ENCODE results near the gene KIDINS220. TPM values are rescaled to one million over a fixed set of nuclear protein-coding genes. Genes with fewer than 3 reads are reported as not detected.

KIDINS220 gene
- total RNA-seq, 1 donor = 89.7 TPM

DNA sequence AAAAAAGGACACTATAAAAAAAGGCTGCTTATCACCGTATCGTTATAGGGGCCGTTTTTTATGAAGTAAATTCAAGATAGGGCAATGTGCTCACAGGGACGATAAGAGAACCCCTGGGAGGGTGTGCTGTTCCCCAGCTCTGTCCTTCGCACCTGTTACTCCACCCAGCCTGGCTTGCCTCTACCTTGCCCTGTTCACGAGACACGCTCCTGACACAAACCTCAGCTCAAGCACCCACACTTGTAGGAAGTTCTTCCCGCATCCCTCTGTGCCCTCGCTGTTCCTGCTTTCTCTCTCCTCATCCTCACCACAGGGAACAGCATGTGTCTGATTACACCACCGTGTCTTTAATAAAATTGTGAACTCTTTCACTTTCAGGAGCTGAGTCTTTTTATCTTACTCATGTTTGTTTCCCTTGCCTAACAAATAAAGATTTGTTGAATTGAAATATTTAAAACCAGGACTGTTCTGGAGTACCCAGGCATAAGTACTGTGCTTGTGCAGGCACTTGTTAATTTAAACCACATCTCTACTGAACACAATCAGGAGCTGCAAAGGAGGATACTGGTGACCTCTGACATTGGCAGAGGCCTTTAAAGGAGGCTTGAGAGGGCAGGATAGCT is 26.0 kb upstream of the KIDINS220 start:
- DNase-seq (ENCODE audit: low read depth) = no peak
- H3K4me3 ChIP-seq (ENCODE audit: low read depth, low read length) = no peak overlapping the region
- TF ChIP-seq, protein P1, sequence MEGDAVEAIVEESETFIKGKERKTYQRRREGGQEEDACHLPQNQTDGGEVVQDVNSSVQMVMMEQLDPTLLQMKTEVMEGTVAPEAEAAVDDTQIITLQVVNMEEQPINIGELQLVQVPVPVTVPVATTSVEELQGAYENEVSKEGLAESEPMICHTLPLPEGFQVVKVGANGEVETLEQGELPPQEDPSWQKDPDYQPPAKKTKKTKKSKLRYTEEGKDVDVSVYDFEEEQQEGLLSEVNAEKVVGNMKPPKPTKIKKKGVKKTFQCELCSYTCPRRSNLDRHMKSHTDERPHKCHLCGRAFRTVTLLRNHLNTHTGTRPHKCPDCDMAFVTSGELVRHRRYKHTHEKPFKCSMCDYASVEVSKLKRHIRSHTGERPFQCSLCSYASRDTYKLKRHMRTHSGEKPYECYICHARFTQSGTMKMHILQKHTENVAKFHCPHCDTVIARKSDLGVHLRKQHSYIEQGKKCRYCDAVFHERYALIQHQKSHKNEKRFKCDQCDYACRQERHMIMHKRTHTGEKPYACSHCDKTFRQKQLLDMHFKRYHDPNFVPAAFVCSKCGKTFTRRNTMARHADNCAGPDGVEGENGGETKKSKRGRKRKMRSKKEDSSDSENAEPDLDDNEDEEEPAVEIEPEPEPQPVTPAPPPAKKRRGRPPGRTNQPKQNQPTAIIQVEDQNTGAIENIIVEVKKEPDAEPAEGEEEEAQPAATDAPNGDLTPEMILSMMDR (IDR thresholded peaks at IDR 0.05; ENCODE audit: insufficient read depth, low read length) = no peak

DNA sequence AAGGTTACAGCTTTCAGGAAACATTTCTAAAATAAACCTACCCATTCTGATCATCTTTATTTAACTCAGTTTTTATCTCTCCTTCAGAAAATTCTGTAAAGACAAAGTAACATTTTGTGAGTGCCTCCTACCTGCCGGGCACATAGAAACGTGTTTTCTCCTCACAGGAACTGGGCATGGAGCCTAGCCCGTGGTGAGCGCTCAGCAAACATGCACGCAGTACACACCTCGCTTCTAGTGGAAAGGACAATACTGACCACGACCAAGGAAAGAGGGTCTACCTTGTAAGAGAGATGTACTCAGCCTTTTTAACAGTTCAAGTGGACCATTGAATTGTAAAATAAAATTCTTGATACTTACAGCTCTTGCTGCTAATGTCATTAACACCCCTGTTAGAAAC is 24.8 kb upstream of the KIDINS220 start:
- TF ChIP-seq, protein P1 (IDR thresholded peaks at IDR 0.05; ENCODE audit: insufficient read depth, low read length) = no peak
- DNase-seq (ENCODE audit: low read depth) = no peak
- no peak overlapping the region for H3K4me3 ChIP-seq (ENCODE audit: low read depth, low read length)

DNA sequence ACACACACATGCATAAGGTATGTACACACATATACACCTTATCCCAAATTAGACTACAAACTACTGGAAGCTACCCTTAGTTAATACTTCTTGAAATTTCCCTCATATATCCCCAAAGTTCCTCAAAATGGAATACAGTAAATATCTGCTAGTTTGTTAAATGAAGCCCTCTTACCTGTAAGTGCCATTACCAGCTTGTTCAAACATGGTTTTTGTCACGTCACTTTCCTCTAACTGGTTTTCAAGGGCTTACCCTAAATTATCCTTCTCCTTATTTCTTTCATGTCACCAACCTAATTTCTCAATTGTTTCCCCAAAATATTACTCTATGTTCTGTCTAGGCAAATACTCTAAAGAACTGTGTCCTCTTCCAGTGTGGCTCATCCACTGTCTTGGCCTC is 24.4 kb upstream of the KIDINS220 start:
- no peak overlapping the region for H3K4me3 ChIP-seq (ENCODE audit: low read depth, low read length)
- TF ChIP-seq, protein P1 (IDR thresholded peaks at IDR 0.05; ENCODE audit: insufficient read depth, low read length) = no peak
- no peak for DNase-seq (ENCODE audit: low read depth)

DNA sequence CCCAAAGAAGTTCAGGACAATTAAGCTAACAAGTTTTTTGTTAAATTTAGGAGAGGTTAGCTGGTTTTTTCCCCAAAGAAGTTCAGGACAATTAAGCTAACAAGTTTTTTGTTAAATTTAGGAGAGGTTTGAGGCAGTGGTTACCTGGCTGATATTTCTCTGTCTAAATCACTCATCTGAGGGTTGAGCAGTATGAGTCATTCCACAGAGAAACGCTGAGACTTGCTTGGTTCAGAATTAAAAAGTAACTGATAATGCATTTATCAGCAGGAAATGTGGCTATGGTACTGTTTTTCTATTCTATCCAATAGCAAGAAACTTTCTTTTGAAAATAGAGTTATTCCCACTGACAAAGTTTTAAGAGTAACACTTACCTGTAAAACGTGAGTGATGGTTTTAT is 22.8 kb upstream of the KIDINS220 start:
- DNase-seq (ENCODE audit: low read depth) = no peak
- TF ChIP-seq, protein P1 (IDR thresholded peaks at IDR 0.05; ENCODE audit: insufficient read depth, low read length) = no peak
- no peak overlapping the region for H3K4me3 ChIP-seq (ENCODE audit: low read depth, low read length)

DNA sequence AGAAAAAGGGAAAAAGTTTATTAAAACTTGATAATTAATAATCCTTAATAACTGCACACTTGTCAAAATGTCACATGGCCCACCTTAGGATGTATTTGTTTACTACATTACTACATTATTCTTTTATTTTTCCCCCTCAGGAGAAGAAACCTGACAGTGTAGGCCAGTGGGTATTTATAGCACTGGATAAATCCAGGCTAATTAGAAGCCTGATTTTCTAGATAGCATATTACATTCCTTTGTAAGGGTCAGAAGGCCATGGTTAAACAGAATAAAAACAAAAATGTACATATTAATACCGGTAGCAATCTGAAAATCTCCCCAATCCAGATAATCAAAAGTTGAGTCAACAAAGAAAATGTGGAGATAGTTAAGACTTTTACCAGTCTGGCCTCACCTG is 21.5 kb upstream of the KIDINS220 start:
- no peak overlapping the region for H3K4me3 ChIP-seq (ENCODE audit: low read depth, low read length)
- TF ChIP-seq, protein P1 (IDR thresholded peaks at IDR 0.05; ENCODE audit: insufficient read depth, low read length) = no peak
- no peak for DNase-seq (ENCODE audit: low read depth)

DNA sequence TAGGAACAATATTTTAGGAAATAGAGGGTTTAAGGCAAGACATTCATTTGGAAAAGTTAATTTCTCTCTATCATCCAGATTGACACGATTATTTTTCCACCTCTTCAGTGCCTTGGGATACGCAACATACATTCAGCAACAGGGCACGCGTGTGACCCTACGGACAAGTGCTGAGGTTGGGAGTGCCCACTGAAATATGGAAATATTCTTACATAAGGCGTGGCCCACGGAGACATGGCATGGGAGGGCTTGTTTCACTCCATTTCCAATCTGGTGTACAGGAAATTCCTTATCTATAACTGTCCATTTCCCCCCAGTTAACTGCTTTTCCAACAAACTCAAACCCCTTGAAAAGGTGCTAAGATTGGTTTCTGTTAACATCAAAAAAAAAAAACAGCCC is 20.9 kb upstream of the KIDINS220 start:
- DNase-seq (ENCODE audit: low read depth) = no peak
- no peak overlapping the region for H3K4me3 ChIP-seq (ENCODE audit: low read depth, low read length)
- TF ChIP-seq, protein P1 (IDR thresholded peaks at IDR 0.05; ENCODE audit: insufficient read depth, low read length) = no peak

DNA sequence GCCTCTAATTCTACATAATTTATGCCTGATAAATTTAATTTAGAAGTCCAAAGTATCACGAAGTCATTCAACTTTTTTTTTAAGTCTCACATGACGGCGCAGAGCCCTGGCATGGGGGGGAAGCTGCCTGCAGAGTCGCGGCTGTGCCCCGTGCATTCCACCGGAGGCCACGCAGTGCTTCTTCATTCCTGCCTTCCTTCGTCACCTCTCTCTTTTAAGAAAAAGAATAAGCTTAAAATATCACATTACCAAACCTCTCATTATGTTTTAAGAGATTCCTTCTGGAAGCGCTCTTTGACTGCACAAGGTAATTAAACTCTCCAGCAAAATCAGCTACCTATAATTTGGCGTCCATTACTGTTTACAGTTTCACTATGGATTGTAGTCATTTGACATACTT is 20.3 kb upstream of the KIDINS220 start:
- no peak overlapping the region for H3K4me3 ChIP-seq (ENCODE audit: low read depth, low read length)
- no peak for DNase-seq (ENCODE audit: low read depth)
- TF ChIP-seq, protein P1 (IDR thresholded peaks at IDR 0.05; ENCODE audit: insufficient read depth, low read length) = no peak

Data from fibroblast of the aortic adventitia (primary cell).